Measurements from ENCODE around the gene LPP.

DNA sequence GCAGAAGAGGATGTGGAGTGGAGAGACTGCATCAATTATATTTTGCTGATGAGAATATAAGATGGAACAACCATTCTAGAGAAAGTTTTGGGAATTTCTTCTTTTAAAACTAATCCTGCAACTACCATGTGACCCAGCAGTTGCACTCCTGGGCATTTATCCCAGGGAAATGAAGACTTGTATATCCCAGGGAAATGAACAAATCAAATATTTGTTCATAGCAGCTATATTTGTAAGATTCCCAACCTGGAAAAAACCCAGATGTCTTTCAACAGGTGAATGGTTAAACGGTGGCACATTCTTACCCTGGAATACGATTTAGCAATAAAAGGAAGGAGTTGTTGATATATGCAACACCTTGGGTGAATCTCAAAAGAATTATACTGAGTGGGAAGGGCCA is 632.5 kb downstream of the LPP start:
- TF ChIP-seq GATA3 (IDR thresholded peaks at IDR 0.05; ENCODE audit: low read depth, low read length) (no peak), GATA2 (IDR thresholded peaks at IDR 0.05; ENCODE audit: low read depth, low read length) (no peak)

All from SH-SY5Y (cell line).